Lower leg skin (tissue), 3 donors: ENCODE measurements around the gene ZRANB3.

ENCODE experiments used
- CTCF ChIP-seq, 3 donors: fragments of 450-650 bp; IDR thresholded peaks; one replicate each; pipeline ENCODE4 v1.5.1; 2016; ENCODE audit warnings: antibody characterized with exemption in 3 of 3, mild to moderate bottlenecking in 3 of 3, moderate library complexity in 2 of 3
- POLR2A ChIP-seq, 2 donors: fragments of 450-650 bp; IDR thresholded peaks; one replicate each; pipeline ENCODE4 v1.6.1; 2016 to 2017; ENCODE audit warnings: antibody characterized with exemption in 2 of 2, mild to moderate bottlenecking in 1 of 2, moderate library complexity in 1 of 2

DNA sequence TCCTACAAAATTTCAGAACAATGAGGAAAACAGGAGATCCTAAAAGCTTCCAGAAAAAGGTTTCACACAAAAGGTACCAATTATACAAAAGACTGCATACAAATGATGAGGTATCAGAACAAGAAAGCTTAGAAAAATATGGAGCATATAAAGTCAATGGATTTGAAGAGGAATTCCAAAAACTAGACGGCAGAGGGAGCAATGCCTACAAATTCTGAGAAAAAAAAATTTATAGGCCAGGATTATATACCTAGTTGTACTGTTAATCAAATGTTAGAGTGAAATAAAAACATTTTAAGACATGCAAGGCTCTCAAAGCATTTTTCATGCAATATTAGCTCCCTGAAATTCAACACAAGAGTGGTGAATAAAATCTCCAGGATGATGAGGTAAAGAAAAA, 106.2 kb downstream of the ZRANB3 start:
- TF ChIP-seq POLR2A (IDR thresholded peaks at IDR 0.05) (no peak), CTCF (IDR thresholded peaks at IDR 0.05) (no peak)
